K562 (cell line): Measurements from ENCODE around the gene SMCO1. TPM values are rescaled to one million over a fixed set of nuclear protein-coding genes. Genes with fewer than 3 reads are reported as not detected.
A peak's percentile ranks its signal among the peaks of the same experiment; 100 is the strongest.

Experiments used
- CHD1 ChIP-seq: fragments of 200-600 bp; sonication (generic); IDR thresholded peaks from one replicate; pipeline ENCODE4 v1.6.1; 2012; ENCODE audit warnings: mild to moderate bottlenecking, moderate library complexity, low read length, inconsistent platforms
- CLOCK ChIP-seq: fragments of 250-450 bp; sonication (Bioruptor Pico); IDR thresholded peaks from 2 replicates; pipeline ENCODE4 v1.4.0; 2020; ENCODE audit warnings: mild to moderate bottlenecking, moderate library complexity, borderline replicate concordance
- DIDO1 ChIP-seq: fragments of 450-650 bp; IDR thresholded peaks from 2 replicates; pipeline ENCODE4 v1.6.1; 2016; ENCODE audit warnings: low read depth, missing biosample characterization, missing genetic modification characterization
- DNMT1 ChIP-seq: fragments of 450-650 bp; IDR thresholded peaks from 2 replicates; pipeline ENCODE4 v1.6.1; 2016; ENCODE audit warnings: antibody characterized with exemption, mild to moderate bottlenecking
- FOS ChIP-seq: IDR thresholded peaks from 3 replicates; pipeline ENCODE4 v1.6.1; 2011; ENCODE audit not compliant: insufficient read length; ENCODE audit errors: extremely low read depth
- GTF3C2 ChIP-seq: IDR thresholded peaks from 3 replicates; pipeline ENCODE4 v1.6.1; 2011; ENCODE audit warnings: borderline replicate concordance, mild to moderate bottlenecking, moderate library complexity; ENCODE audit not compliant: insufficient read length; ENCODE audit errors: extremely low read depth
- HDAC2 ChIP-seq: fragments of 450-650 bp; IDR thresholded peaks from 2 replicates; pipeline ENCODE4 v1.6.1; 2016; ENCODE audit warnings: mild to moderate bottlenecking
- HEY1 ChIP-seq: fragments of 250-450 bp; sonication (Bioruptor Pico); IDR thresholded peaks from 2 replicates; pipeline ENCODE4 v1.5.0; 2020; ENCODE audit warnings: mild to moderate bottlenecking, moderate library complexity, borderline replicate concordance
- ILF3 ChIP-seq: fragments of 450-650 bp; IDR thresholded peaks from 2 replicates; pipeline ENCODE4 v1.6.1; 2018; ENCODE audit warnings: antibody characterized with exemption, mild to moderate bottlenecking, moderate library complexity, borderline replicate concordance
- MBD2 ChIP-seq: sonication (generic); IDR thresholded peaks from 2 replicates; pipeline ENCODE4 v1.6.1; 2016; ENCODE audit warnings: low read depth, borderline replicate concordance
- MEF2A ChIP-seq: IDR thresholded peaks from 2 replicates; pipeline ENCODE4 v1.6.1; 2011; ENCODE audit warnings: low read depth, mild to moderate bottlenecking, low read length, moderate library complexity; ENCODE audit not compliant: control insufficient read depth
- MIER1 ChIP-seq: fragments of 450-650 bp; IDR thresholded peaks from 2 replicates; pipeline ENCODE4 v1.6.1; 2016; ENCODE audit warnings: antibody characterized with exemption, mild to moderate bottlenecking, low read depth
- PHB ChIP-seq: fragments of 250-450 bp; sonication (Bioruptor Pico); IDR thresholded peaks from 2 replicates; pipeline ENCODE4 v1.5.0; 2021
- SMAD1 ChIP-seq: fragments of 150-350 bp; IDR thresholded peaks from 2 replicates; pipeline ENCODE4 v1.6.1; 2014; ENCODE audit warnings: low read length, low read depth; ENCODE audit not compliant: partially characterized antibody
- YY1 ChIP-seq, 3 experiments: IDR thresholded peaks; 2 replicates each; pipeline ENCODE4 v1.6.1; 2011; ENCODE audit warnings: low read length in 2 of 3, mild to moderate bottlenecking in 2 of 3, moderate library complexity in 2 of 3, borderline replicate concordance in 1 of 3, control low read depth in 1 of 3, low read depth in 1 of 3; ENCODE audit not compliant: insufficient read depth in 3 of 3, insufficient replicate concordance in 2 of 3, control insufficient read depth in 1 of 3, insufficient read length in 1 of 3; ENCODE audit errors: extremely low read depth in 1 of 3
- ZBTB17 ChIP-seq: fragments of 450-650 bp; formaldehyde crosslinking; IDR thresholded peaks from 2 replicates; pipeline ENCODE4 v1.4.0; 2020; ENCODE audit warnings: mild to moderate bottlenecking
- ZBTB33 ChIP-seq: sonication (generic); formaldehyde crosslinking; IDR thresholded peaks from 2 replicates; pipeline ENCODE4 v1.8.1; 2023; ENCODE audit warnings: mild to moderate bottlenecking, missing genetic modification reagents
- ZNF668 ChIP-seq: fragments of 250-450 bp; sonication (Bioruptor Pico); IDR thresholded peaks from 2 replicates; pipeline ENCODE4 v1.8.0; 2022; ENCODE audit warnings: mild to moderate bottlenecking, inconsistent platforms
- ZNF830 ChIP-seq: fragments of 250-450 bp; sonication (Bioruptor Pico); IDR thresholded peaks from 2 replicates; pipeline ENCODE4 v1.5.0; 2021; ENCODE audit warnings: mild to moderate bottlenecking
- polyA plus RNA-seq, 8 experiments: library from polyadenylated mRNA; depleted of rRNA in 4 of 8; stranded (reverse) in 5 of 8; unstranded in 3 of 8; fragments of >200 nt; fragmentation: Nextera tagmentation in 2 of 8; fragmentation: Illumina TruSeq in 1 of 8; extraction: Ambion mirVana in 2 of 8; extraction: Trizol in 1 of 8; gene quantifications; 2 replicates each; pipeline versions ENCODE4 v1.2.1 to v1.2.3, GENCODE V29; 2011 to 2014; ENCODE audit warnings: inconsistent platforms in 1 of 8, missing spikeins in 1 of 8
- total RNA-seq, 7 experiments: library from RNA; depleted of rRNA in 6 of 7; stranded (reverse); fragments of >200 nt in 6 of 7; fragmentation: Illumina TruSeq in 2 of 7; extraction: Trizol in 2 of 7; gene quantifications; 2 replicates each; pipeline versions ENCODE4 v1.2.1 to v1.2.3, GENCODE V29; 2011 to 2021; ENCODE audit warnings: low replicate concordance in 1 of 7

The SMCO1 gene
- total and polyA plus RNA-seq, 9 of the 15 experiments (the other 6 are each of a cell fraction or from before 2014, with no cell fraction given), result 0.05 to 0.35 (median 0.12) TPM; not detected in 5

GRCh38 chr3:196503196-196504076 is 11.7 kb downstream of the SMCO1 start, which contains the start of gene RNF168 (continued):
- TF ChIP-seq CHD1 (peak; percentile 68), ZNF668 (CRISPR knock-in tag) (no peak), DIDO1 (tag) (no peak), YY1 (IDR thresholded peaks at IDR 0.05; ENCODE audit: borderline replicate concordance in 1 of 3, control insufficient read depth in 1 of 3, extremely low read depth in 1 of 3, insufficient read depth in 3 of 3, insufficient read length in 1 of 3, insufficient replicate concordance in 2 of 3, low read depth in 1 of 3, low read length in 2 of 3) (peak in 2 of 3 experiments; percentile 65 to 72), CLOCK (CRISPR knock-in tag) (no peak), HEY1 (no peak), MEF2A (0 out of 2 replicates have a peak, but pooled peaks have one; percentile 23), MBD2 (peak; percentile 80), DNMT1 (no peak), ZBTB17 (0 out of 2 replicates have a peak, but pooled peaks have one; percentile 18), ILF3 (no peak), PHB (CRISPR knock-in tag) (0 out of 2 replicates have a peak, but pooled peaks have one; percentile 12), ZBTB33 (CRISPR knock-in tag) (peak; percentile 57), ZNF830 (CRISPR knock-in tag) (no peak), GTF3C2 (no peak), MIER1 (no peak), SMAD1 (peak; percentile 87), HDAC2 (peak; percentile 20; the same call in 1 of the 2 replicates), FOS (no peak)
